Transverse colon (tissue), 4 donors: Measurements from ENCODE around the gene TMEM255B. TPM values are rescaled to one million over a fixed set of nuclear protein-coding genes. Genes with fewer than 3 reads are reported as not detected.
"Not testable (repeated sequence)": the region's sequence is repeated elsewhere in the genome, so short reads cannot be mapped to it uniquely, and the experiment has no call there.

Experiments used
- DNase-seq: peaks from one replicate; pipeline ENCODE4 v3.0.0-alpha.2; 2019
- H3K27ac ChIP-seq, 4 donors: fragments of 200-600 bp; sonication (generic); 2 replicates each; pipeline ENCODE4 v1.5.1; 2016 to 2018; ENCODE audit warnings: inconsistent platforms in 4 of 4
- H3K27me3 ChIP-seq: fragments of 200-600 bp; sonication (generic); 2 replicates; pipeline ENCODE4 v1.5.1; 2017; ENCODE audit warnings: inconsistent platforms
- H3K36me3 ChIP-seq, 4 donors: fragments of 200-600 bp; sonication (generic); 2 replicates each; pipeline ENCODE4 v1.5.1; 2017 to 2019; ENCODE audit warnings: inconsistent platforms in 4 of 4
- H3K4me1 ChIP-seq, 4 donors: fragments of 200-600 bp; sonication (generic); 2 replicates each; pipeline ENCODE4 v1.5.1; 2017 to 2020; ENCODE audit warnings: inconsistent platforms in 4 of 4
- H3K4me3 ChIP-seq, 4 donors: fragments of 200-600 bp; sonication (generic); 1 replicate in 1 of 4; 2 replicates in 3 of 4; pipeline versions ENCODE4 v1.5.1 to v1.6.1; 2017 to 2019; ENCODE audit warnings: inconsistent platforms in 4 of 4
- H3K9me3 ChIP-seq, 2 donors: fragments of 200-600 bp; sonication (generic); 2 replicates each; pipeline ENCODE4 v1.5.1; 2017 to 2019; ENCODE audit warnings: inconsistent platforms in 2 of 2
- EP300 ChIP-seq: sonication (generic); formaldehyde crosslinking; IDR thresholded peaks from one replicate; pipeline ENCODE4 v1.6.1; 2017; ENCODE audit warnings: antibody characterized with exemption, low read depth
- POLR2A ChIP-seq: fragments of 450-650 bp; IDR thresholded peaks from one replicate; pipeline ENCODE4 v1.6.1; 2016; ENCODE audit warnings: antibody characterized with exemption, mild to moderate bottlenecking, moderate library complexity
- POLR2AphosphoS5 ChIP-seq, 3 donors: sonication (generic); formaldehyde crosslinking; IDR thresholded peaks; one replicate each; pipeline ENCODE4 v1.6.1; 2016; ENCODE audit warnings: antibody characterized with exemption in 3 of 3
- WGBS, 2 donors: methylation state at CpG; one replicate each; pipeline ENCODE4 v1.1.5; 2018; ENCODE audit warnings: low coverage in 1 of 2; 5-methylcytosine and 5-hydroxymethylcytosine counted together
- in situ Hi-C, 4 donors: fragments of 200-750 bp; cut with MboI; loops; one replicate each; pipeline versions ENCODE4 v1.15.0 to v1.15.1; 2017; ENCODE audit warnings: low sequenced_read_pairs in 3 of 4, low pct_ligation_motif_present in 1 of 4, low pct_unique_long_range_greater_than_20kb in 1 of 4
- intact Hi-C: fragments of 100-400 bp; cut with DNase I; formaldehyde crosslinking; loops from one replicate; pipeline ENCODE4 v1.15.1; 2023; ENCODE audit warnings: low total_unique reads
- total RNA-seq, 4 donors: library from RNA; depleted of rRNA; stranded (reverse); fragments of >200 nt; gene quantifications; one replicate each; pipeline ENCODE4 v1.1.0, GENCODE V29; 2016
- TF ChIP-seq, protein P1 (sequence below), 5 experiments: fragments of 200-600 bp in 3 of 5; fragments of 450-650 bp in 2 of 5; sonication (generic) in 3 of 5; IDR thresholded peaks; 1 replicate in 2 of 5; 2 replicates in 3 of 5; pipeline ENCODE4 v1.5.1; 2016 to 2017; ENCODE audit warnings: antibody characterized with exemption in 5 of 5, inconsistent platforms in 3 of 5, mild to moderate bottlenecking in 2 of 5, moderate library complexity in 1 of 5

TMEM255B gene
- total RNA-seq, 4 donors from 2014 or later = 0.79 to 27.7 (median 9.4) TPM

DNA sequence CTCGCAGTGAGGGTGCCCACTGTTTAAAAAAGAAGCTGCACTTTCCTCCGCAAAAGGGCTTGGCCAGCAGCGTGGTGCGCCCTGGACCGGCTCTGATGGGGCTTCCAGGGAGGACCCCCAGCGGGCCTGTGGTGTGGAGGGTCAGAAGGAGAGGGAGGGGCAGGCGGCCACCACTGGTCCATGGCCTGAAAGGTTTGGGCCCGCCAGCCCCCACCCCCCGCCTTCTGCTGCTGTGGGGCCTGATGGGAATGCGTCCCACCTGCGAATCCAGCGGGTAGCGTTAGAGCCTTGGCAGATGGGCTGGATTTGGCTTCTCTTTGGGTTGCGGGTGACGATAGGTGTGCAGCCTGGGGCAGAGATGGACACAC, 34.7 kb downstream of the TMEM255B start:
- TF ChIP-seq POLR2AphosphoS5 (IDR thresholded peaks at IDR 0.05) (no peak), EP300 (no peak), POLR2A (no peak)
- TF ChIP-seq, protein P1, sequence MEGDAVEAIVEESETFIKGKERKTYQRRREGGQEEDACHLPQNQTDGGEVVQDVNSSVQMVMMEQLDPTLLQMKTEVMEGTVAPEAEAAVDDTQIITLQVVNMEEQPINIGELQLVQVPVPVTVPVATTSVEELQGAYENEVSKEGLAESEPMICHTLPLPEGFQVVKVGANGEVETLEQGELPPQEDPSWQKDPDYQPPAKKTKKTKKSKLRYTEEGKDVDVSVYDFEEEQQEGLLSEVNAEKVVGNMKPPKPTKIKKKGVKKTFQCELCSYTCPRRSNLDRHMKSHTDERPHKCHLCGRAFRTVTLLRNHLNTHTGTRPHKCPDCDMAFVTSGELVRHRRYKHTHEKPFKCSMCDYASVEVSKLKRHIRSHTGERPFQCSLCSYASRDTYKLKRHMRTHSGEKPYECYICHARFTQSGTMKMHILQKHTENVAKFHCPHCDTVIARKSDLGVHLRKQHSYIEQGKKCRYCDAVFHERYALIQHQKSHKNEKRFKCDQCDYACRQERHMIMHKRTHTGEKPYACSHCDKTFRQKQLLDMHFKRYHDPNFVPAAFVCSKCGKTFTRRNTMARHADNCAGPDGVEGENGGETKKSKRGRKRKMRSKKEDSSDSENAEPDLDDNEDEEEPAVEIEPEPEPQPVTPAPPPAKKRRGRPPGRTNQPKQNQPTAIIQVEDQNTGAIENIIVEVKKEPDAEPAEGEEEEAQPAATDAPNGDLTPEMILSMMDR (IDR thresholded peaks at IDR 0.05) = no peak
- Histone ChIP-seq H3K4me1 (no peaks in the 10 kb centered on the region), H3K9me3 (no peaks in the 10 kb centered on the region), H3K36me3 (no peaks in the 10 kb centered on the region), H3K4me3 (no peak overlapping the region), H3K27ac (no peak overlapping the region), H3K27me3 (peaks cover under 1% of the 10 kb centered on the region)
- in situ Hi-C loops (no loop called here), intact Hi-C loops (no loop called here)
- WGBS, 2 donors = 89% methylated on average over 15 of the region's 15 CpGs; no CpG with 5 or more reads in 1 of the 2 donors
- no peak for DNase-seq

DNA sequence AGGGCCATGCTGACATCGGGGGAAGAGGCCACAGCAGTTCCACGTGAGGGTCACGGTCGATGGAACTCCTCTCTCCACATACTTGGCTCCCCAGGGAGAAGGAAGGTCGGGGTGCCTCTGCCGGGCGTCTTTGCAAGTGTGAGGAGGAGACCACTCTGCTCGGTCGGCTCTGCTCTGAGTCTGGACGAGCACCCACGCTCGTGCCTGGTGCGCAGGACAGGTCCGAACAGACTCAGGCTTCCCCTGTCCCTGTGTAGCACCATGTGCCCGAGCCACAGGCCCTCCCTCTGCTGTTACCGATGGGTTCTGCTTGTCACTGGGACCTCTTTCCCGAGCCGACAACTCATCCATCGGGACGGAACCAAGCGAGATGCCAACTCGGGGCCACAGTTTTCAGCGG, 35.1 kb downstream of the TMEM255B start:
- Histone ChIP-seq H3K36me3 (no peaks in the 10 kb centered on the region), H3K4me3 (no peak overlapping the region), H3K9me3 (no peaks in the 10 kb centered on the region), H3K27ac (no peak overlapping the region), H3K27me3 (no peaks in the 10 kb centered on the region), H3K4me1 (no peaks in the 10 kb centered on the region)
- 93% methylated on average over 23 of the region's 23 CpGs; no CpG with 5 or more reads in 1 of the 2 donors for WGBS, 2 donors
- no peak for DNase-seq
- in situ Hi-C loops = no loop called here
- TF ChIP-seq, protein P1 (IDR thresholded peaks at IDR 0.05) = no peak
- TF ChIP-seq POLR2AphosphoS5 (IDR thresholded peaks at IDR 0.05) = no peak
- no peak for TF ChIP-seq EP300
- no peak for TF ChIP-seq POLR2A
- intact Hi-C loops = no loop called here

DNA sequence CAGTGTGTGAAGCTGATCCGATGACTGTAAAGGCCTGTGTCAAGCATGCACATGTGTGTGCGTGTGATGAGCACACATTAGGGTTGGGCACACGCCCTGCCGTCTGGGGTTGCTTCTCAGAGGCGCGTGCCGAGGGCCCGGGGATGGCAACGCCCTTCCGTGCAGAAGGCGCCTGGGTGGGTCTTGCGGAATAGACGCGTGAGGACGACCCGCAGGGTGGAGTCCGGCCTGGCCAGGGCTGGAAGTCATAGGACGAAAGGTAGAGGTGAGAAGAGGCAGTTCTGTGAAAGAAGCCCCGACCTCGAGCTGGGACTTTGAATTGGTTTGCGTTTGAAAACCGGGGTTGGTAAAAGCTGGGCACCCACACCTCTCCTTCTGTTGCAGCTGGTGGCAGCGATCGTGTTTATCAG, 35.7 kb downstream of the TMEM255B start:
- in situ Hi-C loops (no loop called here), intact Hi-C loops (no loop called here)
- 89% methylated on average over 24 of the region's 24 CpGs; no CpG with 5 or more reads in 1 of the 2 donors for WGBS, 2 donors
- no peak overlapping the region for H3K4me3 ChIP-seq
- DNase-seq = no peak
- H3K4me1 ChIP-seq = no peaks in the 10 kb centered on the region
- TF ChIP-seq EP300 (no peak), POLR2AphosphoS5 (IDR thresholded peaks at IDR 0.05) (no peak), POLR2A (no peak)
- TF ChIP-seq, protein P1 (IDR thresholded peaks at IDR 0.05) = no peak
- no peaks in the 10 kb centered on the region for H3K27me3 ChIP-seq
- no peaks in the 10 kb centered on the region for H3K36me3 ChIP-seq
- H3K27ac ChIP-seq = no peak overlapping the region
- H3K9me3 ChIP-seq = no peaks in the 10 kb centered on the region

DNA sequence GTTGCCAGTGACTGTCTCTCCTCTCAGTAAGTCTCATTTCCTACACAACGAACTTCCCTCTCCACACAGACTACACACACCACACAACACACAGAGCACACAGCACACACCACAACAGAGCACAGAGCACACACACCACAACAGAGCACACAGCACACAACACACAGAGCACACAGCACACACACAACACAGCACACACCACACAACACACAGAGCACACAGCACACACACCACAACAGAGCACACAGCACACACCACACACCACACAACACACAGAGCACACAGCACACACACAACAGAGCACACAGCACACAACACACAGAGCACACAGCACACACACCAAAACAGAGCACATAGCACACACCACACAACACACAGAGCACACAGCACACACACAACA, 36.3 kb downstream of the TMEM255B start:
- 42% methylated on average over 1 of the region's 1 CpG; no CpG with 5 or more reads in 1 of the 2 donors for WGBS, 2 donors
- DNase-seq, H3K4me1 ChIP-seq, H3K27ac ChIP-seq, intact Hi-C loops, H3K4me3 ChIP-seq, in situ Hi-C loops, H3K27me3 ChIP-seq, H3K36me3 ChIP-seq, H3K9me3 ChIP-seq: not testable (repeated sequence)

DNA sequence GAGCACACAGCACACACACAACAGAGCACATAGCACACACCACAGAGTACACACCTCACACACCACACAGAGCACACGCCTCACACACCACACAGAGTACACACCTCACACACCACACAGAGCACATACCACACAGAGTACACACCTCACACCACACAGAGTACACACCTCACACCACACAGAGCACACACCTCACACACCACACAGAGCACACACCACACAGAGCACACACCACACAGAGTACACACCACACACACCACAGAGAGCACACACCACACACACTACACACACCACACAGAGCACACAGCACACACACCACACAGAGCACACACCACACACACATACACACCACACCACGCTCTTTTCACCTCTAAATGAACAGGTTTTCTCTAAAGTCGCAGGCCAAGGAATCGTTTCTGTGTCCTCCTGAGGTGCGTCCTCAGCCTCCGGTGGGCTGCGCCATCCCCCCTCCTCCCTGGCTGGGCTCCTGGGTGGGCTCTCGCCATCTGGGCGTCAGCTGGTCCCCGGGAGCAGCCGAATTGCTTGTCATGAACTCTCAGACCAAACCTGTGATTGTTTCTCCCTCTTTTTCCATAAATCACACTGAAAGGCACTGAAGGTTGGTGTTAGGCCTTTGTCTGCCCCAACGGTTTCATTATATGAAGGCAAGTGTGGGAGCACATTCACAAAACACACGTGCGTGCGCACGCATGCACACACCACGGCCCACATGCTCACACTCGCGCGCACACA, 37.4 kb downstream of the TMEM255B start:
- no peaks in the 10 kb centered on the region for H3K4me1 ChIP-seq
- no peak overlapping the region for H3K27ac ChIP-seq
- intact Hi-C loops (no loop called here), in situ Hi-C loops (no loop called here)
- H3K9me3 ChIP-seq = no peaks in the 10 kb centered on the region
- H3K36me3 ChIP-seq = no peaks in the 10 kb centered on the region
- H3K27me3 ChIP-seq = no peaks in the 10 kb centered on the region
- no peak for DNase-seq
- H3K4me3 ChIP-seq = no peak overlapping the region
- 30 to 80% methylated on average over 6 to 20 of the region's 20 CpGs for WGBS, 2 donors
- TF ChIP-seq POLR2A (no peak), POLR2AphosphoS5 (IDR thresholded peaks at IDR 0.05) (no peak), EP300 (no peak)
- TF ChIP-seq, protein P1 (IDR thresholded peaks at IDR 0.05) = no peak
